DOHH2 (cell line): ENCODE results near the gene PRSS22.

Source experiments
- H3F3A ChIP-seq: fragments of 200-600 bp; sonication (generic), shearing (Covaris generic); 2 replicates; pipeline ENCODE4 v1.6.0; 2016; ENCODE audit warnings: antibody characterized with exemption, mild to moderate bottlenecking; ENCODE audit not compliant: control insufficient read depth, insufficient read depth
- H3K27ac ChIP-seq: fragments of 200-600 bp; sonication (generic); 2 replicates; pipeline ENCODE4 v1.5.1; 2014; ENCODE audit warnings: low read depth, mild to moderate bottlenecking, low read length, moderate library complexity
- H3K27me3 ChIP-seq: fragments of 200-600 bp; sonication (generic); 2 replicates; pipeline ENCODE4 v1.6.1; 2014; ENCODE audit warnings: mild to moderate bottlenecking, low read length, mixed read lengths; ENCODE audit not compliant: control insufficient read depth
- H3K36me3 ChIP-seq: fragments of 200-600 bp; sonication (generic); 2 replicates; pipeline ENCODE4 v1.6.1; 2014; ENCODE audit warnings: mild to moderate bottlenecking, low read length, moderate library complexity, mixed read lengths; ENCODE audit not compliant: control insufficient read depth
- H3K4me1 ChIP-seq: fragments of 200-600 bp; sonication (generic); 2 replicates; pipeline ENCODE4 v1.6.1; 2014; ENCODE audit warnings: mild to moderate bottlenecking, low read length, mixed read lengths; ENCODE audit not compliant: control insufficient read depth
- H3K4me2 ChIP-seq: fragments of 200-600 bp; sonication (generic); 2 replicates; pipeline ENCODE4 v1.6.0; 2014; ENCODE audit warnings: mild to moderate bottlenecking, low read length, moderate library complexity
- H3K4me3 ChIP-seq: fragments of 200-600 bp; sonication (generic); 2 replicates; pipeline ENCODE4 v1.5.1; 2014; ENCODE audit warnings: mild to moderate bottlenecking, low read length, mixed read lengths
- H3K79me2 ChIP-seq: fragments of 200-600 bp; sonication (generic); 2 replicates; pipeline ENCODE4 v1.6.1; 2014; ENCODE audit warnings: mild to moderate bottlenecking, low read length, mixed read lengths; ENCODE audit not compliant: control insufficient read depth
- H3K9me2 ChIP-seq: fragments of 200-600 bp; sonication (generic); replicated peaks from 2 replicates; pipeline ENCODE4 v1.6.1; 2014; ENCODE audit warnings: mild to moderate bottlenecking, low read length, mixed read lengths; ENCODE audit not compliant: control insufficient read depth
- H3K9me3 ChIP-seq: fragments of 200-600 bp; sonication (generic); 2 replicates; pipeline ENCODE4 v1.6.1; 2014; ENCODE audit warnings: antibody characterized with exemption, low read length, mixed read lengths; ENCODE audit not compliant: control insufficient read depth, insufficient read depth
- H4K20me1 ChIP-seq: fragments of 200-600 bp; sonication (generic); 2 replicates; pipeline ENCODE4 v1.6.0; 2014; ENCODE audit warnings: low read depth, mild to moderate bottlenecking, antibody characterized with exemption, low read length, moderate library complexity; ENCODE audit not compliant: control insufficient read depth, insufficient read depth
- CTCF ChIP-seq: fragments of 200-600 bp; sonication (generic); IDR thresholded peaks from one replicate; pipeline ENCODE4 v1.5.1; 2014; ENCODE audit warnings: antibody characterized with exemption, mild to moderate bottlenecking, low read depth, low read length; ENCODE audit not compliant: poor library complexity, severe bottlenecking
- EZH2phosphoT487 ChIP-seq: fragments of 200-600 bp; sonication (generic); IDR thresholded peaks from 2 replicates; pipeline ENCODE4 v1.6.1; 2017; ENCODE audit warnings: borderline replicate concordance, mild to moderate bottlenecking, antibody characterized with exemption, low read length, moderate library complexity, mixed read lengths

Gene PRSS22

GRCh38 chr16:2836646-2837508 is 21.1 kb downstream of the PRSS22 start:
- H3K4me3 ChIP-seq: no peak overlapping the region
- no peaks in the 10 kb centered on the region for H3K9me2 ChIP-seq
- TF ChIP-seq EZH2phosphoT487: no peak
- no peak for TF ChIP-seq CTCF
- no peaks in the 10 kb centered on the region for H3K9me3 ChIP-seq
- no peaks in the 10 kb centered on the region for H3K27me3 ChIP-seq
- H4K20me1 ChIP-seq: no peaks in the 10 kb centered on the region
- no peak overlapping the region for H3K4me2 ChIP-seq
- peaks cover 7% of the 10 kb centered on the region for H3K4me1 ChIP-seq
- H3K27ac ChIP-seq: no peak overlapping the region
- no peaks in the 10 kb centered on the region for H3F3A ChIP-seq
- H3K36me3 ChIP-seq: no peaks in the 10 kb centered on the region
- H3K79me2 ChIP-seq: no peaks in the 10 kb centered on the region

- no peaks in the 10 kb centered on the region for H4K20me1 ChIP-seq
- no peaks in the 10 kb centered on the region for H3K9me2 ChIP-seq
- no peaks in the 10 kb centered on the region for H3F3A ChIP-seq
- H3K4me3 ChIP-seq: no peak overlapping the region
- no peaks in the 10 kb centered on the region for H3K79me2 ChIP-seq
- H3K36me3 ChIP-seq: no peaks in the 10 kb centered on the region
- no peaks in the 10 kb centered on the region for H3K9me3 ChIP-seq
- H3K4me1 ChIP-seq: no peaks in the 10 kb centered on the region
- H3K4me2 ChIP-seq: no peak overlapping the region
- H3K27me3 ChIP-seq: no peaks in the 10 kb centered on the region
- TF ChIP-seq EZH2phosphoT487 (no peak), CTCF (no peak)
- no peak overlapping the region for H3K27ac ChIP-seq
Measured at GRCh38 chr16:2835638-2836493, 22.1 kb downstream of the PRSS22 start.

DNA sequence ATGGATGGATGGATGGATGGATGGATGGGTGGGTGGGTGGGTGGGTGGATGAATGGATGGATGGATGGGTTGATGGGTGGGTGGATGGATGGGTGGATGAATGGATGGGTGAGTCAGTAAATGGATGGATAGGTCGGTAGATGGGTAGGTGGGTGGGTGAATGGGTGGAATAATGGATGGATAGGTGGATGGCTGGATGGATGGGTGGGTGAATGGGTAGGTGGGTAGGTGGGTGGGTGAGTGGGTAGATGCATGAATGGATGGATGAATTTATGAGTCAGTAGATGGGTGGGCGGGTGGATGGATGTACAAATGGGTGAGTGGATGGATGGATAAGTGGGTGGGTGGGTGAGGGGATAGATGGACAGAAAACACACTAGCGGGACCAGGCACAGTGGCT is 23.0 kb downstream of the PRSS22 start:
- no peak overlapping the region for H3K4me3 ChIP-seq
- H4K20me1 ChIP-seq: no peaks in the 10 kb centered on the region
- H3K27ac ChIP-seq: no peak overlapping the region
- H3K9me2 ChIP-seq: no peaks in the 10 kb centered on the region
- H3K27me3 ChIP-seq: no peaks in the 10 kb centered on the region
- H3K9me3 ChIP-seq: no peaks in the 10 kb centered on the region
- no peaks in the 10 kb centered on the region for H3K4me1 ChIP-seq
- no peaks in the 10 kb centered on the region for H3K79me2 ChIP-seq
- H3K4me2 ChIP-seq: no peak overlapping the region
- H3F3A ChIP-seq: no peaks in the 10 kb centered on the region
- TF ChIP-seq EZH2phosphoT487: no peak
- no peak for TF ChIP-seq CTCF
- no peaks in the 10 kb centered on the region for H3K36me3 ChIP-seq
